H9 (cell line): ENCODE results near the gene ACTR8. TPM values are rescaled to one million over a fixed set of nuclear protein-coding genes. Genes with fewer than 3 reads are reported as not detected.

ENCODE experiments used
- DNase-seq: peaks from one replicate; pipeline ENCODE4 v3.0.0-alpha.2; 2017
- H2AFZ ChIP-seq: one replicate; pipeline ENCODE4 v1.6.1; 2013; ENCODE audit warnings: mild to moderate bottlenecking, low read length, control low read depth, moderate library complexity
- H2AK5ac ChIP-seq: 2 replicates; pipeline ENCODE4 v1.6.1; 2013; ENCODE audit warnings: low read length, control low read depth, mixed read lengths; ENCODE audit not compliant: insufficient read length
- H2BK120ac ChIP-seq: one replicate; pipeline ENCODE4 v1.6.1; 2013; ENCODE audit warnings: low read depth, mild to moderate bottlenecking, low read length, control low read depth, inconsistent platforms; ENCODE audit not compliant: poor library complexity, severe bottlenecking
- H2BK12ac ChIP-seq: 2 replicates; pipeline ENCODE4 v1.6.1; 2013; ENCODE audit warnings: low read length, control low read depth, mixed read lengths, low read depth; ENCODE audit not compliant: insufficient read length
- H2BK15ac ChIP-seq: 2 replicates; pipeline ENCODE4 v1.6.1; 2013; ENCODE audit warnings: low read depth, low read length, control low read depth
- H2BK20ac ChIP-seq: one replicate; pipeline ENCODE4 v1.6.1; 2013; ENCODE audit warnings: low read depth, mild to moderate bottlenecking, low read length, control low read depth, inconsistent platforms; ENCODE audit not compliant: poor library complexity, severe bottlenecking
- H2BK5ac ChIP-seq: 2 replicates; pipeline ENCODE4 v1.6.1; 2013; ENCODE audit warnings: low read length, control low read depth, mixed read lengths; ENCODE audit not compliant: insufficient read length
- H3K14ac ChIP-seq: 2 replicates; pipeline ENCODE4 v1.6.1; 2013; ENCODE audit warnings: low read length, control low read depth; ENCODE audit not compliant: insufficient read depth
- H3K18ac ChIP-seq: 2 replicates; pipeline ENCODE4 v1.6.1; 2013; ENCODE audit warnings: low read depth, mild to moderate bottlenecking, mixed read lengths, low read length, control low read depth; ENCODE audit not compliant: insufficient read length
- H3K23ac ChIP-seq: 2 replicates; pipeline ENCODE4 v1.6.1; 2013; ENCODE audit warnings: low read length, control low read depth, mixed read lengths, low read depth; ENCODE audit not compliant: insufficient read length
- H3K23me2 ChIP-seq: 2 replicates; pipeline ENCODE4 v1.6.1; 2013; ENCODE audit warnings: low read depth, mild to moderate bottlenecking, mixed read lengths, low read length, control low read depth; ENCODE audit not compliant: insufficient read length, poor library complexity, severe bottlenecking
- H3K27ac ChIP-seq: 2 replicates; pipeline ENCODE4 v1.5.1; 2013; ENCODE audit warnings: low read length, control low read depth, mixed read lengths, low read depth; ENCODE audit not compliant: insufficient read length
- H3K27me3 ChIP-seq: 2 replicates; pipeline ENCODE4 v1.6.1; 2013; ENCODE audit warnings: low read length, control low read depth, inconsistent platforms; ENCODE audit not compliant: insufficient read depth
- H3K4ac ChIP-seq: 2 replicates; pipeline ENCODE4 v1.6.1; 2013; ENCODE audit warnings: low read depth, mild to moderate bottlenecking, control low read depth, inconsistent platforms, low read length, moderate library complexity
- H3K4me1 ChIP-seq: 2 replicates; pipeline ENCODE4 v1.6.1; 2013; ENCODE audit warnings: low read length, control low read depth, inconsistent platforms; ENCODE audit not compliant: insufficient read depth
- H3K4me2 ChIP-seq: 2 replicates; pipeline ENCODE4 v1.6.1; 2013; ENCODE audit warnings: low read length, control low read depth, mixed read lengths; ENCODE audit not compliant: insufficient read length, insufficient read depth
- H3K56ac ChIP-seq: 2 replicates; pipeline ENCODE4 v1.6.1; 2013; ENCODE audit warnings: low read depth, mild to moderate bottlenecking, mixed read lengths, low read length, control low read depth; ENCODE audit not compliant: insufficient read length
- H3K79me1 ChIP-seq: 2 replicates; pipeline ENCODE4 v1.6.1; 2013; ENCODE audit warnings: low read depth, mild to moderate bottlenecking, moderate library complexity, low read length, control low read depth, inconsistent platforms; ENCODE audit not compliant: insufficient read depth, poor library complexity, severe bottlenecking
- H3K79me2 ChIP-seq: 2 replicates; pipeline ENCODE4 v1.6.1; 2013; ENCODE audit warnings: low read length, control low read depth, inconsistent platforms; ENCODE audit not compliant: insufficient read depth
- H3K9ac ChIP-seq: 2 replicates; pipeline ENCODE4 v1.6.1; 2013; ENCODE audit warnings: low read length, control low read depth, mixed read lengths; ENCODE audit not compliant: insufficient read length; ENCODE audit errors: extremely low read depth
- H3K9me3 ChIP-seq: one replicate; pipeline ENCODE4 v1.6.1; 2013; ENCODE audit warnings: low read depth, low read length, inconsistent platforms; ENCODE audit not compliant: control insufficient read depth
- H3T11ph ChIP-seq: one replicate; pipeline ENCODE4 v1.6.1; 2013; ENCODE audit warnings: mild to moderate bottlenecking, low read length, control low read depth, inconsistent platforms
- H4K20me1 ChIP-seq: one replicate; pipeline ENCODE4 v1.6.1; 2013; ENCODE audit not compliant: control insufficient read depth, insufficient read length, insufficient read depth
- H4K5ac ChIP-seq: 2 replicates; pipeline ENCODE4 v1.6.1; 2013; ENCODE audit warnings: low read depth, mild to moderate bottlenecking, mixed read lengths, low read length, control low read depth; ENCODE audit not compliant: insufficient read length
- H4K8ac ChIP-seq: replicated peaks from 2 replicates; pipeline ENCODE4 v1.6.1; 2013; ENCODE audit warnings: low read length, control low read depth, mixed read lengths, low read depth; ENCODE audit not compliant: insufficient read length
- H4K91ac ChIP-seq: 2 replicates; pipeline ENCODE4 v1.6.1; 2013; ENCODE audit warnings: low read depth, mild to moderate bottlenecking, moderate library complexity, mixed read lengths, low read length, control low read depth; ENCODE audit not compliant: insufficient read length
- H3K27ac Mint-ChIP-seq, 3 experiments: 2 replicates in 2 of 3; 3 replicates in 1 of 3; pipeline ENCODE4 v1.8.0; 2020 to 2021; ENCODE audit warnings: mixed read lengths in 3 of 3, mild to moderate bottlenecking in 1 of 3, moderate library complexity in 1 of 3
- H3K27me3 Mint-ChIP-seq: 2 replicates; pipeline ENCODE4 v1.8.0; 2021; ENCODE audit warnings: low read depth, mild to moderate bottlenecking, moderate library complexity, mixed read lengths
- H3K36me3 Mint-ChIP-seq, 3 experiments: 2 replicates in 2 of 3; 3 replicates in 1 of 3; pipeline ENCODE4 v1.8.0; 2020 to 2021; ENCODE audit warnings: low read depth in 3 of 3, mixed read lengths in 3 of 3; ENCODE audit not compliant: insufficient read depth in 1 of 3
- H3K4me1 Mint-ChIP-seq, 2 experiments: 2 replicates each; pipeline ENCODE4 v1.8.0; 2020; ENCODE audit warnings: mixed read lengths in 2 of 2
- H3K4me3 Mint-ChIP-seq, 2 experiments: 2 replicates in 1 of 2; 3 replicates in 1 of 2; pipeline ENCODE4 v1.8.0; 2020 to 2021; ENCODE audit warnings: mild to moderate bottlenecking in 2 of 2, mixed read lengths in 2 of 2, moderate library complexity in 1 of 2
- H3K9me3 Mint-ChIP-seq, 2 experiments: 2 replicates in 1 of 2; 3 replicates in 1 of 2; pipeline ENCODE4 v1.8.0; 2020; ENCODE audit warnings: mild to moderate bottlenecking in 2 of 2, mixed read lengths in 2 of 2, moderate library complexity in 1 of 2
- WGBS: extraction: QIAGEN DNeasy Blood & Tissue Kit; methylation state at CpG from one replicate; pipeline ENCODE4 v1.1.7; 2013; ENCODE audit warnings: missing lambda C conversion rate, low lambda C conversion rate, mixed read lengths; ENCODE audit not compliant: insufficient read length; ENCODE audit errors: extremely low coverage; 5-methylcytosine and 5-hydroxymethylcytosine counted together
- total RNA-seq: library from RNA; stranded (reverse); gene quantifications from 2 replicates; pipeline ENCODE4 v1.2.1, GENCODE V29; 2021
- TF ChIP-seq, protein P1 (sequence below): fragments of 200-600 bp; sonication (generic); conservative IDR thresholded peaks from 3 replicates; pipeline ENCODE4 v1.8.0; 2021; ENCODE audit warnings: antibody characterized with exemption, mild to moderate bottlenecking

The ACTR8 gene
- total RNA-seq, 1 experiment from 2014 or later, result 39.2 TPM

DNA sequence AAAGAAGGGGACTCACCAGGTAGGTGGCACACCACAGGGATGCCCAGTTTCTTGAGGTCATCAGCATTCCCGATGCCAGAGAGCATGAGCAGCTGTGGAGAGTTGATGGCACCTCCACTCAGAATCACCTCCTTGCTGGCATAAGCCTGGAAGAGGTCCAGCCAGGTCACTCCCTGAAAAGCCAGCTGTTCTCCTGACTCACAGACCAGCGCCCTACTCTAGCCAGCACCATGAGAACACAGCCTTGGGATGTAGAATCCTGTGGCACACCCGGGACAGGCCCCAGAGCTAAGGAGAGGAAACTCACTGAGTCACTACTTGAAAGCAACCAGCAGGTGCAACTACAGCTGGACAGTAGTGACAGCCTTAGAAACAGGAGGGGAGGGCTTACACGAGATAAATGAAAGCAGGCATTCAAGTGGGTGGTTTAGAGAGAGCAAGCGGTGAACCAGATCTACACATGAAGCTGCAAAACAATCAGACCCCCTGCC lies 60.3 kb downstream of the ACTR8 start:
- Mint-ChIP-seq H3K27me3 (no peaks in the 10 kb centered on the region), H3K4me3 (no peak overlapping the region), H3K4me1 (peaks cover 0 to 10% of the 10 kb centered on the region in 2 experiments; a peak in 2 of 4 replicates), H3K9me3 (no peaks in the 10 kb centered on the region), H3K27ac (no peak overlapping the region), H3K36me3 (peaks cover 0 to 23% (median 18%) of the 10 kb centered on the region in 3 experiments; a peak in 6 of 7 replicates)
- Histone ChIP-seq H2BK12ac (no peak overlapping the region), H3K9ac (no peak overlapping the region), H3K9me3 (no peaks in the 10 kb centered on the region), H2AK5ac (no peak overlapping the region), H3K4ac (no peak overlapping the region), H3K23ac (no peak overlapping the region), H3K56ac (no peak overlapping the region), H2AFZ (no peak overlapping the region), H3T11ph (no peak overlapping the region), H2BK20ac (no peak overlapping the region), H3K4me2 (no peak overlapping the region), H3K79me2 (no peaks in the 10 kb centered on the region), H3K27me3 (no peaks in the 10 kb centered on the region), H2BK5ac (no peak overlapping the region), H4K8ac (no peak overlapping the region), H3K14ac (no peak overlapping the region), H2BK15ac (no peak overlapping the region), H4K5ac (no peak overlapping the region), H3K23me2 (no peaks in the 10 kb centered on the region), H4K91ac (no peak overlapping the region), H3K18ac (no peak overlapping the region), H2BK120ac (no peak overlapping the region), H4K20me1 (no peaks in the 10 kb centered on the region), H3K79me1 (no peaks in the 10 kb centered on the region), H3K4me1 (no peaks in the 10 kb centered on the region), H3K27ac (no peak overlapping the region)
- TF ChIP-seq, protein P1, sequence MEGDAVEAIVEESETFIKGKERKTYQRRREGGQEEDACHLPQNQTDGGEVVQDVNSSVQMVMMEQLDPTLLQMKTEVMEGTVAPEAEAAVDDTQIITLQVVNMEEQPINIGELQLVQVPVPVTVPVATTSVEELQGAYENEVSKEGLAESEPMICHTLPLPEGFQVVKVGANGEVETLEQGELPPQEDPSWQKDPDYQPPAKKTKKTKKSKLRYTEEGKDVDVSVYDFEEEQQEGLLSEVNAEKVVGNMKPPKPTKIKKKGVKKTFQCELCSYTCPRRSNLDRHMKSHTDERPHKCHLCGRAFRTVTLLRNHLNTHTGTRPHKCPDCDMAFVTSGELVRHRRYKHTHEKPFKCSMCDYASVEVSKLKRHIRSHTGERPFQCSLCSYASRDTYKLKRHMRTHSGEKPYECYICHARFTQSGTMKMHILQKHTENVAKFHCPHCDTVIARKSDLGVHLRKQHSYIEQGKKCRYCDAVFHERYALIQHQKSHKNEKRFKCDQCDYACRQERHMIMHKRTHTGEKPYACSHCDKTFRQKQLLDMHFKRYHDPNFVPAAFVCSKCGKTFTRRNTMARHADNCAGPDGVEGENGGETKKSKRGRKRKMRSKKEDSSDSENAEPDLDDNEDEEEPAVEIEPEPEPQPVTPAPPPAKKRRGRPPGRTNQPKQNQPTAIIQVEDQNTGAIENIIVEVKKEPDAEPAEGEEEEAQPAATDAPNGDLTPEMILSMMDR, result no peak
- no CpG with 5 or more reads among the region's 5 CpGs for WGBS
- no peak for DNase-seq
